SHP77 (cell line): ENCODE measurements around the gene CTDSPL2.
"Not testable (repeated sequence)": the region's sequence is repeated elsewhere in the genome, so short reads cannot be mapped to it uniquely, and the experiment has no call there.

ENCODE experiments used
- DNase-seq, 2 experiments: peaks; one replicate each; lab custom pipeline; 2025; lab: John Stamatoyannopoulos, UW

The CTDSPL2 gene

GRCh38 chr15:44485880-44486279 is 58.5 kb downstream of the CTDSPL2 start:
- DNase-seq, result no peak

- no peak for DNase-seq
These were observed 62.0 kb downstream of the CTDSPL2 start for GRCh38 chr15:44489464-44489863.

GRCh38 chr15:44490622-44491021 is 63.2 kb downstream of the CTDSPL2 start:
- DNase-seq, result no peak

GRCh38 chr15:44492040-44492439 is 64.6 kb downstream of the CTDSPL2 start:
- DNase-seq, result no peak

- DNase-seq, result no peak
These were observed 65.2 kb downstream of the CTDSPL2 start for GRCh38 chr15:44492672-44493071.

GRCh38 chr15:44495562-44495961 is 68.1 kb downstream of the CTDSPL2 start:
- no peak for DNase-seq

GRCh38 chr15:44500555-44500954 is 73.1 kb downstream of the CTDSPL2 start:
- DNase-seq, result no peak

GRCh38 chr15:44501768-44502366 is 74.4 kb downstream of the CTDSPL2 start:
- peak; percentile 3 to 23 for DNase-seq

GRCh38 chr15:44516436-44516835 is 89.0 kb downstream of the CTDSPL2 start:
- no peak for DNase-seq

- DNase-seq, result no peak
These were observed 92.1 kb downstream of the CTDSPL2 start for GRCh38 chr15:44519537-44519936.

GRCh38 chr15:44525018-44525417 is 97.6 kb downstream of the CTDSPL2 start:
- no peak for DNase-seq

GRCh38 chr15:44527241-44527640 is 99.8 kb downstream of the CTDSPL2 start:
- no peak for DNase-seq

GRCh38 chr15:44529864-44530604 is 102.6 kb downstream of the CTDSPL2 start:
- DNase-seq, result no peak

- DNase-seq, result no peak
These were observed 103.2 kb downstream of the CTDSPL2 start for GRCh38 chr15:44530653-44531052.

GRCh38 chr15:44532275-44532674 is 104.8 kb downstream of the CTDSPL2 start:
- not testable (repeated sequence) for DNase-seq

GRCh38 chr15:44532689-44533088 is 105.3 kb downstream of the CTDSPL2 start:
- no peak for DNase-seq

GRCh38 chr15:44535092-44535491 is 107.7 kb downstream of the CTDSPL2 start:
- no peak for DNase-seq

GRCh38 chr15:44535523-44536301 is 108.3 kb downstream of the CTDSPL2 start:
- no peak for DNase-seq

GRCh38 chr15:44536302-44536961 is 109.0 kb downstream of the CTDSPL2 start:
- DNase-seq, result peak in 1 of 2 experiments; percentile 90

GRCh38 chr15:44536962-44537734 is 109.7 kb downstream of the CTDSPL2 start, which contains the start of gene EIF3J:
TSS of gene EIF3J (plus strand) at chr15:44537147. CDS start at chr15:44537195, 48 bp downstream.
- DNase-seq, result peak; percentile 81 to 94

GRCh38 chr15:44537735-44538240 is 110.4 kb downstream of the CTDSPL2 start:
- peak in 1 of 2 experiments; percentile 10 for DNase-seq
